HG03097 (cell line): ENCODE measurements around the gene NOVA1.

Source experiments
- ATAC-seq: cut with Tn5 transposase; IDR thresholded peaks from one replicate; pipeline ENCODE4 v1.9.1; 2021; ENCODE audit not compliant: unreplicated experiment, low FRiP score

The NOVA1 gene

GRCh38 chr14:26466862-26467261, 131.0 kb downstream of the NOVA1 start:
- no peak for ATAC-seq

- no peak for ATAC-seq
Observed at GRCh38 chr14:26463136-26463535, 134.7 kb downstream of the NOVA1 start.

GRCh38 chr14:26454105-26454504, 143.7 kb downstream of the NOVA1 start:
- no peak for ATAC-seq

DNA sequence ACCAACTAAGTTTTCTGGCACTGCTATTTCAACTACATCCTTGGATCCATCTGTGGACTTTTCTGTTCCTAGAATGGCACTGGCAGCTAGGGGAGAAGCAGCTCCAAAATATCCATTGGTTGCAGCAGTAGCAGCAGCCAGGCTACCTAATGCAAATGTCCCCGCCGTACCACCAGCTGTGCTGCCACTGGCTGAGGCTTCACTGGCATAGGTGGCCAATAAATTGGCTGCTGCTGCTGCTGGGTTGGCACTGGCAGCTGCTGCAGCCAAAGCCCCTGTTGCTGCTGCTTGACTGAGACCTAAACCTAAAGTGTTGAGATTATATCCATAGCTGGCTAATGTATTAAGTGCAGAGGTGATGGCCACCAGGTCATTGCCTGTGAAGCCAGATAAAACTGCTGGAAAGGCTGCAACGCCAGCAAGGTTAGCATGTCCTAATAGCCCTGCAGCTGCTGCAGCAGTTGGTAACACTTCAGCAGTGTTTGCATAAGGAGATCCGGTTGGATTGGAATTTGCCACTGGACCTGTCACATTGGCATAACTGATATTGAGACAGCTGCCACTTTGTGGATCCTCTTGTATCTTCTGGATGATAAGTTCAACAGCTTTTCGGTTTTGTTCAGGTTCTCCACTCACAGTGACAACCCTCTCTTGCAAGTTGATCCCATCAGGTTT, 149.5 kb downstream of the NOVA1 start:
- ATAC-seq: no peak

DNA sequence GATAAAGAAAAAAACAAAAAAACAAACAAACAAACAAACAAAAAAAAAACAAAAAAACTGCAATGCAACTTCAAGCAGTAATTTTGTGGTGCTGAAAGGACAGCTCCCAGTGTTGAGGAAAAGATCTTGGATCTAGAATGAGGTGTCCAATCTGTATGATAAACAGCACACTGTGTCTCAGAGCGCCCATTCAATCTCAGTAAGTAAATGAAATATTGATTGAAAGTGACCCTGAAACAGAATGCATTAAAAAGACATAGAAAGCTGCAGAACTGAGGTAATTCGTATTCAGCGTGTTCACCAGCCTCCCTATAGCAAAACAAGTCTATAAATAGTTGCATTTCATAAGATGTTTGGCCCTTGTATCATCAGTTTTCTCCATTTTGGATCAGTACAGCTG, 153.0 kb downstream of the NOVA1 start:
- ATAC-seq: no peak

- ATAC-seq: no peak
Observed at GRCh38 chr14:26443654-26444053, 154.2 kb downstream of the NOVA1 start.

DNA sequence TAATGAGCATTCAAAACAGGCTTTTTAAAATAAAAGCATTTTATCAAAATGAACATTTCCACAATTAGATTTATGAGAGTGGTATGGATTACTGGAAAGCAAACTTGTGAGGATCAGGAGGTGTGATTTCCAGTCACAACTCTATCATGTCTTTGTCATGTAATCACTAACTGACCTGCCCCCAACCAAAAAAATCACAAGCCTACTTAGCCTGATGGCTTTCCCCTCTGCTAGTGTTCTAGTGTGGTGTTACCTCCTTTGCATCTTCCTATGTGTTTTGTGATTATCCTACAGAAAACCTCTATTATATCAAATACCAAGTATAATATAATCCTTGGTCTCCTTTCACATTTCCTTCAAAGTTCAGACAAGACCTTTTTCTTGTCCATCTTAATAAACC, 168.6 kb downstream of the NOVA1 start:
- no peak for ATAC-seq

DNA sequence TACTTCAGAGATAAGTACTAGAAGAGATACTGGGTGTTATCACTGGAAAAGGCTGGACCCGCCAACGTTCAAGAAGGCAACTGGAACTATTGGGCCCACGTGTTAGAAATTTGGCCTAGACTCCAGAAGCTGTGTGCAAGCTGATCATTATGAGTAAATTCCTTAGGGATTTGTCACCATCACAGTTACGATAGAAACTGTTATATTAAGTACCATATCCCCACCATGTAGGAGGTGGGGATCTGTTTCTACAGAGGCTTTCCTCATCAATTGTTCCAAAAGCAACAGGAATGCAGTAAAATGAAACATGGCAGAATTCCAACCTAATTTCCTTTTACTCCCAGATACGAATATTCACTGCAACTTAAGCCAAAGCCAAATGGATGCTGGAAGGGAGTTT, 170.7 kb downstream of the NOVA1 start:
- no peak for ATAC-seq

DNA sequence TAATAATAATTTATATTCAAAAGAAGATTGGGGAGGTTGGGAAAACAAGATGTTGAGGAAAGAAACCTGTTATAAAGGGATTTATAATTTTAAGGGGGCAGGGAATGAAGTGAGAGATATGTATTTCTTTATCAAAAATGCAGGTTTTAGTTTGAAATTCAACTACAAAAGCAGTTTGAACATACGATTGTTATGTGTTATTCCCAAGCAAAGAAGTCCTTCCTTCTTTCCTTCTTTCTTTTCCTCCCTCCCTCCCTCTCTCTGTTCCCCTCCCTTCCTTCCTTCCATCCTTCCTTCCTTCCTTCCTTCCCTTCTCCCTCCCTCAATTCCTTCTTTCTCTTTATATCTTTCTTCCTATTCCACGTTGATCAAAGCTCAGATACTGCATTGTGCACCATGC, 173.3 kb downstream of the NOVA1 start:
- no peak for ATAC-seq

GRCh38 chr14:26415618-26416123, 182.2 kb downstream of the NOVA1 start:
- ATAC-seq: no peak

- ATAC-seq: no peak
Observed at GRCh38 chr14:26414926-26415325, 182.9 kb downstream of the NOVA1 start.

DNA sequence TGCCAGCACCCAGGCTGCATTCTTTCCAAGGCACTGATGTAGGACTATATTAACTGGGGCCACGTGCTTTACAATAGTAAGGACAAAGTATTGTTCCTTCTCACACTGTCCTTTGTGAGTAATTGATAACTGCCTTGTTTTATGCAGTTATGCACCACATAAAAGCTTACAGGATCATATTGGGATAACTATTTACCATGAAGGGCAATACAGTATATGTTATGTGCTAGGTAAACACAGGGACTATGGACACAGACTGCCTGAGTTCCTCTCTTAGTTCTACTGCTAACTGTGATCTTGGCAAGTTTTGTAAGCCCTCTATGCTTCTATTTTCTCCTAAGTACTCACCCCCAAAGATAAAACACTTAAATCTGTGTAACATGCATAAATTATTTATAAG, 183.7 kb downstream of the NOVA1 start:
- ATAC-seq: no peak

GRCh38 chr14:26412421-26412820, 185.4 kb downstream of the NOVA1 start:
- no peak for ATAC-seq

DNA sequence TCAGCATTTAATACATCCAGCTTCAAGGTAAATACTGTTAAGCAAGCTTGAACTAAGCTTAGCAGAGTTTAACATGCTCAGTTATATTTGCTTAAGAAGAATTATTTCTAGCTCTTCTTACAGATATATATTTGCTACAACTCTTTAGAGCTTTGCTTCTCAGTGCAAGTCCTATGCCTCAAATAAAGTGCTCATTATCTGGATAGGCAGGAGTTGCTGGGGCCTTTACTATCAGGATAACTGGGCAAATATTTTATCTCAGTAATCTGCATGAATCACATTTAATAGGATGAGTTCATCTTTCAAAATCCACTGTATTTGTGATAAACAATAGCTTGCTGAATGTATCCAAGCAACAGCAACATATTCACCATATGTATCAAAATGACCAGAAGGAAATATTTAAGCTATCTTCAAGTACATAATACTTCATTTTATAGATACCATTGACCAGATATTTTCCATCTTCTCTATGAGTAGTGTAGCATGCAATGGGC, 187.6 kb downstream of the NOVA1 start:
- no peak for ATAC-seq

DNA sequence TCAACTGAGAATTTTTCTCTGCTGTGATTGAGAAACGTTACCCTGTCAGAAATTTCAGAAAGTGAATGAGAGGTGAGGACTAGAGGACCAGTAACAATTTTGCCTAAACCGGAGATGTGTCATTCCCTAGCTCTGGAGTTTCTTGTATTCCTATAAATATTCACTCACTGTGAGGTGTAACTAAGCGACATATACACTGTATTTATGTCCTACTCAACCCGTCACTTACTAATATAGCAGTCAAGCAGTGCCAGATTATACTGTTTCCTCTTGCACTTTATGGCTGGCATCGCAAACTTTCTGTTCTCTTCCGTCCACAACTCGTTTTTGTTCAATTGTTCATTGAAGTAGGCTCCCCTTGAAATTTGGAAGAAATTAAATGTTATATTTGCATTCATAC, 192.9 kb downstream of the NOVA1 start:
- ATAC-seq: no peak

DNA sequence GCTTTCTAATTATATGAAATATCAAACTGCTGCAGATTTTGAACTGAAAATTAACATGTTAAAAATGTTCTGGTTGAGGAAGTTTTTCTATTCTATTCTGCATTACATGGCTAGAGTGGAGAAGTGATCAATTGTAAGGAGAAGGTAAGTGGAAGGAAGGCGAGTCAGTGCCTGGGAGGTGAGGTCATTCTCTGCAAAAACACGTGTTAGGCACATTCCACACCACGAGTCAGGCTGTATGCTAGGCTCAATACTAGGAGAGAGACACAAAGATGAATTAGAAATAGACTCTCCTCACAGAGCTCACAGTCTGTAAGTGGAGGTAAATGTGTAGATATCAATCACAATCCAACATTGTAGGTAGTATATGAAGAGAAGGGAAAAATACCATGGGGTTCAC, 194.1 kb downstream of the NOVA1 start:
- ATAC-seq: no peak

DNA sequence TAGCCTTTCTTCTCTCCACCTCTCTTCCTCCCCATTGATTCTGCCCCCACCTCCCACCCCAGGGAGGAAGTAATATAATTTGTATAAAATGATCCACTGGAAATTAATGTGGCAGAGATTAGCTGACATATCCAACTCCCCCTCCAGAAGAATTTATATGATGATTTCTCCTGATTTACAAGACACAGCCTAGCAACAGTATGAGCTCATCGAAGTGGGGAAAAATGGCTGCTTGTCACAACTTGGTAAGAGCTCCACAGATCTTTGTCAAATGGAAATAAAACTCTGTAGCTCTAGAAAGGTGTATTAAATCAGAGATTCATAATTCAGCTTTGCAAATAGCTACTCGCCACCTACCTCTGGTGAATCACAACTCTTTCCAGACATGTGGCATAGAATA, 195.7 kb downstream of the NOVA1 start:
- ATAC-seq: no peak

GRCh38 chr14:26401179-26401968, 196.5 kb downstream of the NOVA1 start:
- no peak for ATAC-seq

GRCh38 chr14:26400373-26400772, 197.5 kb downstream of the NOVA1 start:
- no peak for ATAC-seq

GRCh38 chr14:26398616-26399015, 199.2 kb downstream of the NOVA1 start:
- no peak for ATAC-seq
